Vagina (tissue), 2 donors: ENCODE results near the gene PRIMA1.

Source experiments
- POLR2A ChIP-seq, 2 donors: fragments of 450-650 bp; IDR thresholded peaks; one replicate each; pipeline ENCODE4 v1.6.1; 2017; ENCODE audit warnings: antibody characterized with exemption in 2 of 2, mild to moderate bottlenecking in 2 of 2, moderate library complexity in 2 of 2
- TF ChIP-seq, protein P1 (sequence below), 3 experiments: fragments of 450-650 bp in 2 of 3; fragments of 200-600 bp in 1 of 3; sonication (generic) in 1 of 3; IDR thresholded peaks; one replicate each; pipeline ENCODE4 v1.5.1; 2017 to 2019; ENCODE audit warnings: antibody characterized with exemption in 3 of 3, mild to moderate bottlenecking in 2 of 3, moderate library complexity in 2 of 3

GRCh38 chr14:93708800-93709199, 79.5 kb downstream of the PRIMA1 start:
- TF ChIP-seq, protein P1, sequence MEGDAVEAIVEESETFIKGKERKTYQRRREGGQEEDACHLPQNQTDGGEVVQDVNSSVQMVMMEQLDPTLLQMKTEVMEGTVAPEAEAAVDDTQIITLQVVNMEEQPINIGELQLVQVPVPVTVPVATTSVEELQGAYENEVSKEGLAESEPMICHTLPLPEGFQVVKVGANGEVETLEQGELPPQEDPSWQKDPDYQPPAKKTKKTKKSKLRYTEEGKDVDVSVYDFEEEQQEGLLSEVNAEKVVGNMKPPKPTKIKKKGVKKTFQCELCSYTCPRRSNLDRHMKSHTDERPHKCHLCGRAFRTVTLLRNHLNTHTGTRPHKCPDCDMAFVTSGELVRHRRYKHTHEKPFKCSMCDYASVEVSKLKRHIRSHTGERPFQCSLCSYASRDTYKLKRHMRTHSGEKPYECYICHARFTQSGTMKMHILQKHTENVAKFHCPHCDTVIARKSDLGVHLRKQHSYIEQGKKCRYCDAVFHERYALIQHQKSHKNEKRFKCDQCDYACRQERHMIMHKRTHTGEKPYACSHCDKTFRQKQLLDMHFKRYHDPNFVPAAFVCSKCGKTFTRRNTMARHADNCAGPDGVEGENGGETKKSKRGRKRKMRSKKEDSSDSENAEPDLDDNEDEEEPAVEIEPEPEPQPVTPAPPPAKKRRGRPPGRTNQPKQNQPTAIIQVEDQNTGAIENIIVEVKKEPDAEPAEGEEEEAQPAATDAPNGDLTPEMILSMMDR (IDR thresholded peaks at IDR 0.05), result no peak
- no peak for TF ChIP-seq POLR2A (IDR thresholded peaks at IDR 0.05)
